ENCODE data around the gene TMEM212. TPM values are rescaled to one million over a fixed set of nuclear protein-coding genes. Genes with fewer than 3 reads are reported as not detected.

Gene TMEM212
- polyA plus RNA-seq, 1 donor (not counting 4 experiments of a cell fraction or from before 2014, with no cell fraction given): not detected

DNA sequence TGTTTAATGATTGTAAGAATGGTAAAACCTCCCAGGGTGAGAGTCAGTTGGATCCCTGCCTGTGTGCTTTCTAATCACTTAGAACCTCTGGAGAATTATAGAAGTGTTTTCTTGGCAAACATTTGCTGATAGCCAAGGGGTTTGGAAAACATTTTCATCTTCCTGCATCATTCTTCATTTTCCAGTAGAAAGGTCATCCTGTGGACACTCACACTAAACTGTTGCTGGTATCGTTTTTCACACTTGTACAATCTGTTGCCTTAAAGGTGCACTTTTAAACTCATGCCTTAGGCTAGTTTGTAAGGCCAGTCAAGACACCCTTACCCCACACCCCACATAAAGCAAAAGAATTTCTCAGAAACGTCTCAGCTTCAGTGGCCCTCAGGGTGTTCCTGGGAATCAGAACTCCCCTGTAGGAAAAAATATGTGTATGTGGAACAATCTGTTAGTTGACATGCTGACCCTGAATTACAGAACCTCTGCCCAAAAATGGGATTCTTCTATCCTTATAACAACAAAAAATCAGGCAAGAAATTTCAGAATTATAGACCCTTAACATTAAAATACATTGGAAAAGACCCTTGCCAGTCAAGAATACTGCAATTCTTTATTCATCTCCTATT is 27.1 kb upstream of the TMEM212 start:
- H3K9ac ChIP-seq (ENCODE audit: control insufficient read depth, extremely low read depth, insufficient read depth, low read length): no peak overlapping the region
- H3K4me1 ChIP-seq (ENCODE audit: control insufficient read depth, extremely low read depth, insufficient read depth, low read length): peaks cover 22% of the 10 kb centered on the region
- H4K20me1 ChIP-seq (ENCODE audit: control insufficient read depth, extremely low read depth, insufficient read depth, low read length): no peaks in the 10 kb centered on the region
- no peaks in the 10 kb centered on the region for H3K36me3 ChIP-seq (ENCODE audit: control insufficient read depth in 2 of 2, extremely low read depth in 1 of 2, insufficient read depth in 2 of 2, low read length in 2 of 2)
- TF ChIP-seq CTCF (optimal IDR thresholded peaks at IDR 0.05 in 1 of 3, IDR thresholded peaks at IDR 0.05 in 1 of 3, conservative IDR thresholded peaks at IDR 0.05 in 1 of 3; ENCODE audit: extremely low read depth in 1 of 3, insufficient read depth in 2 of 3, low read length in 3 of 3) (no peak), EZH2 (IDR thresholded peaks at IDR 0.05; ENCODE audit: low read length) (no peak)
- no peaks in the 10 kb centered on the region for H3K79me2 ChIP-seq (ENCODE audit: control insufficient read depth, insufficient read depth, low read length)
- no peaks in the 10 kb centered on the region for H3K27me3 ChIP-seq (ENCODE audit: control insufficient read depth, extremely low read depth, insufficient read depth, low read length)
- no peaks in the 10 kb centered on the region for H3K9me3 ChIP-seq (ENCODE audit: control insufficient read depth, low read depth, low read length)
- no peaks in the 10 kb centered on the region for H3K9me1 ChIP-seq (ENCODE audit: control insufficient read depth, extremely low read depth, insufficient read depth, low read length)
- no peak overlapping the region for H3K4me2 ChIP-seq (ENCODE audit: control insufficient read depth, extremely low read depth, insufficient read depth, low read depth, low read length)
- no peak overlapping the region for H3K27ac ChIP-seq (ENCODE audit: control insufficient read depth, insufficient read depth, low read length)
- DNase-seq (ENCODE audit: low read depth, low spot score): no peak
- dilution Hi-C loops (cut with MboI; ENCODE audit: extremely low pct_ligation_motif_present, low sequenced_read_pairs): no loop called here
- no peak for FAIRE-seq
- H3K4me3 ChIP-seq (ENCODE audit: control insufficient read depth in 2 of 3, extremely low read depth in 1 of 3, insufficient read depth in 2 of 3, low read depth in 1 of 3, low read length in 3 of 3): no peak overlapping the region
- no peak overlapping the region for H2AFZ ChIP-seq (ENCODE audit: control insufficient read depth, low read length)

- Histone ChIP-seq H3K9me3 (ENCODE audit: control insufficient read depth, low read depth, low read length) (no peaks in the 10 kb centered on the region), H3K4me1 (ENCODE audit: control insufficient read depth, extremely low read depth, insufficient read depth, low read length) (peaks cover 13% of the 10 kb centered on the region), H4K20me1 (ENCODE audit: control insufficient read depth, extremely low read depth, insufficient read depth, low read length) (no peaks in the 10 kb centered on the region), H3K27ac (ENCODE audit: control insufficient read depth, insufficient read depth, low read length) (no peak overlapping the region), H3K79me2 (ENCODE audit: control insufficient read depth, insufficient read depth, low read length) (no peaks in the 10 kb centered on the region), H3K27me3 (ENCODE audit: control insufficient read depth, extremely low read depth, insufficient read depth, low read length) (no peaks in the 10 kb centered on the region), H2AFZ (ENCODE audit: control insufficient read depth, low read length) (no peak overlapping the region), H3K4me2 (ENCODE audit: control insufficient read depth, extremely low read depth, insufficient read depth, low read depth, low read length) (no peak overlapping the region), H3K9me1 (ENCODE audit: control insufficient read depth, extremely low read depth, insufficient read depth, low read length) (no peaks in the 10 kb centered on the region), H3K4me3 (ENCODE audit: control insufficient read depth in 2 of 3, extremely low read depth in 1 of 3, insufficient read depth in 2 of 3, low read depth in 1 of 3, low read length in 3 of 3) (no peak overlapping the region), H3K9ac (ENCODE audit: control insufficient read depth, extremely low read depth, insufficient read depth, low read length) (no peak overlapping the region), H3K36me3 (ENCODE audit: control insufficient read depth in 2 of 2, extremely low read depth in 1 of 2, insufficient read depth in 2 of 2, low read length in 2 of 2) (no peaks in the 10 kb centered on the region)
- FAIRE-seq (no peak), DNase-seq (ENCODE audit: low read depth, low spot score) (no peak)
- dilution Hi-C loops (cut with MboI; ENCODE audit: extremely low pct_ligation_motif_present, low sequenced_read_pairs): no loop called here
- TF ChIP-seq EZH2 (IDR thresholded peaks at IDR 0.05; ENCODE audit: low read length) (no peak), CTCF (optimal IDR thresholded peaks at IDR 0.05 in 1 of 3, IDR thresholded peaks at IDR 0.05 in 1 of 3, conservative IDR thresholded peaks at IDR 0.05 in 1 of 3; ENCODE audit: extremely low read depth in 1 of 3, insufficient read depth in 2 of 3, low read length in 3 of 3) (no peak)
Observed at GRCh38 chr3:171817074-171817800, 25.9 kb upstream of the TMEM212 start.
